GM18861 (cell line): ENCODE data around the gene ZNF74.

ENCODE experiments used
- ATAC-seq: cut with Tn5 transposase; IDR thresholded peaks from one replicate; pipeline ENCODE4 v1.9.1; 2021; ENCODE audit not compliant: unreplicated experiment

ZNF74 gene

GRCh38 chr22:20430720-20431510 is 37.0 kb downstream of the ZNF74 start:
- no peak for ATAC-seq

GRCh38 chr22:20431511-20432192 is 37.7 kb downstream of the ZNF74 start:
- ATAC-seq = no peak

- no peak for ATAC-seq
Observed at GRCh38 chr22:20432244-20432686, 38.3 kb downstream of the ZNF74 start.

GRCh38 chr22:20433191-20433590 is 39.2 kb downstream of the ZNF74 start:
- ATAC-seq = no peak

GRCh38 chr22:20433686-20434241 is 39.8 kb downstream of the ZNF74 start:
- ATAC-seq = no peak

- ATAC-seq = no peak
Observed at GRCh38 chr22:20434264-20434751, 40.4 kb downstream of the ZNF74 start.

- ATAC-seq = no peak
Observed at GRCh38 chr22:20434773-20435172, 40.8 kb downstream of the ZNF74 start.

GRCh38 chr22:20435436-20436306 is 41.7 kb downstream of the ZNF74 start:
- no peak for ATAC-seq

- no peak for ATAC-seq
Observed at GRCh38 chr22:20436307-20436767, 42.4 kb downstream of the ZNF74 start.

GRCh38 chr22:20436768-20437612 is 43.0 kb downstream of the ZNF74 start:
- ATAC-seq = no peak

- ATAC-seq = no peak
Observed at GRCh38 chr22:20437613-20438426, 43.9 kb downstream of the ZNF74 start, which contains the start of gene SCARF2. SCARF2 (minus strand) TSS chr22:20437825; CDS start chr22:20437754, 71 bp downstream.

- no peak for ATAC-seq
Observed at GRCh38 chr22:20438427-20438677, 44.4 kb downstream of the ZNF74 start.

GRCh38 chr22:20438678-20439492 is 44.9 kb downstream of the ZNF74 start:
- ATAC-seq = no peak

GRCh38 chr22:20439556-20439927 is 45.6 kb downstream of the ZNF74 start:
- no peak for ATAC-seq

- ATAC-seq = no peak
Observed at GRCh38 chr22:20439928-20440575, 46.1 kb downstream of the ZNF74 start.

GRCh38 chr22:20440637-20441591 is 47.0 kb downstream of the ZNF74 start:
- no peak for ATAC-seq
